ENCODE data around the gene PTGFR.

DNA sequence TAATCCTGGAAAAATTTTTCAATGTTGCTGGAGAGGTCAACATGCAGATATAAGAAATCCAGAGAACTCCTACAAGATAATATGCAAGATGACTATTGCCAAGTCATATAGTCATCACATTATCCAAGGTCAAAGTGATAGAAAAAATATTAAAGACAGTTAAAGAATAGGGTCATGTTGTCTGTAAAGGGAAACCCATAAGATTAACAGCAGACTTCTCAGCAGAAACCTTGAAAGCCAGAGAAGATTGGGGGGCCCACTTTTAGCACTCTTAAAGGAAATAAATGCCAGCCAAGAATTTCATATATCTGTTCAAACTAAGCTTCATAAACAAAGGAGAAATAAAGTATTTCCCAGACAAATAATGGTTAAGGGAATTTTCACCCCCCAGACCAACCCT, 64.1 kb downstream of the PTGFR start:
- TF ChIP-seq CTCF (IDR thresholded peaks at IDR 0.05), result no peak
- TF ChIP-seq POLR2A (IDR thresholded peaks at IDR 0.05), result no peak

Data from heart left ventricle (tissue), 13 donors.